Tibial nerve (tissue), 4 donors: ENCODE data around the gene TIPIN. TPM values are rescaled to one million over a fixed set of nuclear protein-coding genes. Genes with fewer than 3 reads are reported as not detected.
"Not testable (repeated sequence)": the region's sequence is repeated elsewhere in the genome, so short reads cannot be mapped to it uniquely, and the experiment has no call there.

ENCODE experiments used
- DNase-seq, 2 donors: peaks; one replicate each; pipeline ENCODE4 v3.0.0-alpha.2; 2019; ENCODE audit warnings: low spot score in 2 of 2
- H3K27ac ChIP-seq, 4 donors: fragments of 200-600 bp; sonication (generic) in 3 of 4; one replicate each; pipeline ENCODE4 v1.5.1; 2017 to 2019; ENCODE audit warnings: mild to moderate bottlenecking in 1 of 4
- H3K27me3 ChIP-seq, 2 donors: fragments of 200-600 bp; sonication (generic) in 1 of 2; one replicate each; pipeline versions ENCODE4 v1.5.1 to v1.6.0; 2017 to 2019
- H3K36me3 ChIP-seq, 3 donors: fragments of 200-600 bp; sonication (generic); one replicate each; pipeline ENCODE4 v1.5.1; 2018 to 2019
- H3K4me1 ChIP-seq, 4 donors: fragments of 200-600 bp; sonication (generic) in 3 of 4; one replicate each; pipeline ENCODE4 v1.5.1; 2017 to 2019
- H3K4me3 ChIP-seq, 4 donors: fragments of 200-600 bp; sonication (generic) in 3 of 4; one replicate each; pipeline ENCODE4 v1.5.1; 2017 to 2019; ENCODE audit warnings: mild to moderate bottlenecking in 1 of 4, moderate library complexity in 1 of 4
- H3K9me3 ChIP-seq, 4 donors: fragments of 200-600 bp; sonication (generic) in 3 of 4; one replicate each; pipeline ENCODE4 v1.5.1; 2017 to 2019
- CTCF ChIP-seq, 5 experiments: fragments of 200-600 bp in 3 of 5; fragments of 450-650 bp in 2 of 5; sonication (generic) in 3 of 5; IDR thresholded peaks; one replicate each; pipeline ENCODE4 v1.5.1; 2016 to 2019; ENCODE audit warnings: antibody characterized with exemption in 5 of 5, mild to moderate bottlenecking in 3 of 5, moderate library complexity in 2 of 5
- EP300 ChIP-seq, 2 donors: sonication (generic); formaldehyde crosslinking; IDR thresholded peaks; one replicate each; pipeline ENCODE4 v1.6.1; 2017; ENCODE audit warnings: antibody characterized with exemption in 2 of 2, mild to moderate bottlenecking in 1 of 2
- POLR2A ChIP-seq, 2 donors: fragments of 450-650 bp; IDR thresholded peaks; one replicate each; pipeline ENCODE4 v1.6.1; 2017; ENCODE audit warnings: antibody characterized with exemption in 2 of 2, mild to moderate bottlenecking in 2 of 2, moderate library complexity in 2 of 2
- WGBS, 2 donors: methylation state at CpG; one replicate each; pipeline ENCODE4 v1.1.5; 2018; 5-methylcytosine and 5-hydroxymethylcytosine counted together
- total RNA-seq, 4 donors: library from RNA; depleted of rRNA; stranded (reverse); fragments of >200 nt; gene quantifications; one replicate each; pipeline ENCODE4 v1.1.0, GENCODE V29; 2016

TIPIN gene
- total RNA-seq, 4 donors from 2014 or later = 5.4 to 17.5 (median 6.4) TPM

- no peak overlapping the region for H3K27ac ChIP-seq
- H3K36me3 ChIP-seq = no peaks in the 10 kb centered on the region
- WGBS, 2 donors = 88 to 90% methylated on average over 7 of the region's 7 CpGs
- H3K27me3 ChIP-seq = no peaks in the 10 kb centered on the region
- no peak overlapping the region for H3K4me3 ChIP-seq
- peaks cover 0 to 7% (median 0%) of the 10 kb centered on the region in 4 donors for H3K4me1 ChIP-seq
- H3K9me3 ChIP-seq = no peaks in the 10 kb centered on the region
- TF ChIP-seq CTCF (IDR thresholded peaks at IDR 0.05) (no peak), EP300 (IDR thresholded peaks at IDR 0.05) (no peak), POLR2A (IDR thresholded peaks at IDR 0.05) (no peak)
- no peak for DNase-seq
Observed at GRCh38 chr15:66359740-66360139, 3.3 kb upstream of the TIPIN start.

- Histone ChIP-seq H3K4me3 (peak overlapping the region; percentile 35 to 78 (median 65)), H3K9me3 (no peaks in the 10 kb centered on the region), H3K4me1 (peaks cover 0 to 7% (median 0%) of the 10 kb centered on the region in 4 donors), H3K36me3 (peaks cover 0 to 18% (median 0%) of the 10 kb centered on the region in 3 donors), H3K27ac (peak overlapping the region; percentile 26 to 90 (median 80)), H3K27me3 (no peaks in the 10 kb centered on the region)
- DNase-seq = no peak
- WGBS, 2 donors = 4% methylated on average over 12 of the region's 12 CpGs
- TF ChIP-seq EP300 (IDR thresholded peaks at IDR 0.05) (no peak), POLR2A (IDR thresholded peaks at IDR 0.05) (no peak), CTCF (IDR thresholded peaks at IDR 0.05) (no peak)
Observed at GRCh38 chr15:66356077-66356358, 467 bp downstream of the TIPIN start.

- not testable (repeated sequence) for H3K27ac ChIP-seq, H3K4me1 ChIP-seq, H3K9me3 ChIP-seq, DNase-seq, H3K27me3 ChIP-seq, H3K4me3 ChIP-seq
- WGBS, 2 donors = 47 to 55% methylated on average over 5 of the region's 5 CpGs
- peaks cover 0 to 81% (median 0%) of the 10 kb centered on the region in 3 donors for H3K36me3 ChIP-seq
Observed at GRCh38 chr15:66348530-66348929, 8.0 kb downstream of the TIPIN start.

GRCh38 chr15:66328771-66329170 lies 27.7 kb downstream of the TIPIN start:
- Histone ChIP-seq H3K36me3 (peaks cover 4 to 91% (median 5%) of the 10 kb centered on the region in 3 donors), H3K4me1 (peaks cover 0 to 2% (median 0%) of the 10 kb centered on the region in 4 donors), H3K9me3 (no peaks in the 10 kb centered on the region), H3K4me3 (no peak overlapping the region), H3K27me3 (no peaks in the 10 kb centered on the region), H3K27ac (no peak overlapping the region)
- TF ChIP-seq POLR2A (IDR thresholded peaks at IDR 0.05) (no peak), EP300 (IDR thresholded peaks at IDR 0.05) (no peak), CTCF (IDR thresholded peaks at IDR 0.05) (no peak)
- DNase-seq = no peak
- 83% methylated on average over 14 of the region's 14 CpGs for WGBS, 2 donors

- H3K9me3 ChIP-seq = no peaks in the 10 kb centered on the region
- 88 to 94% methylated on average over 4 of the region's 4 CpGs for WGBS, 2 donors
- peaks cover 4 to 91% (median 5%) of the 10 kb centered on the region in 3 donors for H3K36me3 ChIP-seq
Observed at GRCh38 chr15:66327736-66328135, 28.7 kb downstream of the TIPIN start.

More at GRCh38 chr15:66327736-66328135, 28.7 kb downstream of the TIPIN start:
- DNase-seq = no peak
- Histone ChIP-seq H3K27ac (no peak overlapping the region), H3K4me3 (no peak overlapping the region), H3K4me1 (peaks cover 0 to 6% (median 0%) of the 10 kb centered on the region in 4 donors), H3K27me3 (no peaks in the 10 kb centered on the region)
- TF ChIP-seq EP300 (IDR thresholded peaks at IDR 0.05) = no peak
- no peak for TF ChIP-seq CTCF (IDR thresholded peaks at IDR 0.05)
- TF ChIP-seq POLR2A (IDR thresholded peaks at IDR 0.05) = no peak
